RCC 7860 (cell line): ENCODE data around the gene SLC7A10.

ENCODE experiments used
- DNase-seq: peaks from one replicate; pipeline ENCODE4 v3.0.0-alpha.2; 2015; ENCODE audit warnings: low spot score
- FAIRE-seq: peaks from 2 replicates; lab custom pipeline; 2012; peaks lifted over from hg19 to GRCh38; lab: Jason Lieb, UNC

Gene SLC7A10

DNA sequence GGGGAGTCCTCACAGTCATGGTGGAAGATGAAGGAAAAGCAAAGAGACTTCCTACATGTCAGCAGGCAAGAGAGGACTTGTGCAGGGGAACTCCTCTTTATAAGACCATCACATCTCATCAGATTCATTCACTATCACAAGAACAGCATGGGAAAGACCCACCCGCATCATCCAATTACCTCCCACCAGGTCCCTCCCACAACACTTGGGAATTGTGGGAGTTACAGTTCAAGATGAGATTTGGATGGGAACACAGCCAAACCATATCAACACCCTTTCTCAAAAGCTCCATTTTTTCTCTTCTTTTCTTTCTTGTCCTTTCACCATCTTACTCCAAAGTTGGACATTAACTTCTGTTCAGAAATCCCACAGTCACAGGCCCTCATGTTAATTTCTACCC, 36.2 kb downstream of the SLC7A10 start:
- DNase-seq: no peak
- no peak for FAIRE-seq

DNA sequence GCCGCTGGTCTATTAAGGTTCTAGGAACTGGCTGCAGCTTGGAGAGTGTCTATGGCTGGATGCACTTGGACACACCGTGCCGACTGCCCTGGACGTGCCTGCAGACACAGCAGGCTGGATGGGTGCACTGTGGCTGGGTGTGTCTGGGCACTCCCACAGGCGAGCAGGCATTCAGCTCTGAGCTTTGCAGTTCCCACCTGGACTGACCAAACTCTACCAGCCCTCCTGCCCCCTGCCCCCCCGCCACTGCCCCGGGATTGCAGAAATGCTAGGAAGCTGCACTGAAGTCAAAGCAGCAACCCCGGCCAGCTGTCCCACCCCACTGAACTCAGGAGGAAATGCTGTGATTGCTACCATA, 38.5 kb downstream of the SLC7A10 start:
- DNase-seq: no peak
- FAIRE-seq: no peak

DNA sequence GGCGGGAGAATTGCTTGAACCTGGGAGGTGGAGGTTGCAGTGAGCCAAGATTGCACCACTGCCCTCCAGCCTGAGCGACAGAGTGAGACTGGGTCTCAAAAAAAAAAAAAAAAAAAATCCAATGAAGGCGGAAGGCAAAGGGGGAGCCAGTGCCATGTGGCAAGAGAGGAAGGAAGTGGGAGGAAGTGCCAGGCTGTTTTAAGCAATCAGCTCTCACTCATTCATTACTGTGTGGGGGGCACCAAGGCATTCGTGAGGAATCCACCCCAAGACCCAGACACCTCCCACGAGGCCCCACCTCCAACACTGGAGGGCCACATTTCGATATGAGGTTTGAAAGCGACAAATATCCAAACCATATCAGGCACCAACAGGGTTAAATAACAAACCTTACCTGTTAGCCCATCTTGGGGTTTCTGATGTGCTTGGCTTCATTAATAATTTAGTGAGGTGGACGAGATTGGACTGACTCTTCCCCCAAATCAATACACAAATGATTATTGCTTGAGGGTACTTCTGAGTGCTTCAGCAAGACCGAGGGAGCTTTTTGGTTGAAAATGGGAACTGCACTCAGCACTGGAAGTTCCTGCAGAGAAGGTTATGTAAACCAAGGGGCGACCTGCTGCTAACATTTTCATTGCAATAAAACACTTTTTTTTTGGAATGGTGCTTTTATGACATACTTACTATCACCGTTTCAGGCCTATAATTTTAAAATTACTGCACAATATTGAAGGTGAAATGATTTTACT, 39.0 kb downstream of the SLC7A10 start:
- FAIRE-seq (no peak), DNase-seq (no peak)

DNA sequence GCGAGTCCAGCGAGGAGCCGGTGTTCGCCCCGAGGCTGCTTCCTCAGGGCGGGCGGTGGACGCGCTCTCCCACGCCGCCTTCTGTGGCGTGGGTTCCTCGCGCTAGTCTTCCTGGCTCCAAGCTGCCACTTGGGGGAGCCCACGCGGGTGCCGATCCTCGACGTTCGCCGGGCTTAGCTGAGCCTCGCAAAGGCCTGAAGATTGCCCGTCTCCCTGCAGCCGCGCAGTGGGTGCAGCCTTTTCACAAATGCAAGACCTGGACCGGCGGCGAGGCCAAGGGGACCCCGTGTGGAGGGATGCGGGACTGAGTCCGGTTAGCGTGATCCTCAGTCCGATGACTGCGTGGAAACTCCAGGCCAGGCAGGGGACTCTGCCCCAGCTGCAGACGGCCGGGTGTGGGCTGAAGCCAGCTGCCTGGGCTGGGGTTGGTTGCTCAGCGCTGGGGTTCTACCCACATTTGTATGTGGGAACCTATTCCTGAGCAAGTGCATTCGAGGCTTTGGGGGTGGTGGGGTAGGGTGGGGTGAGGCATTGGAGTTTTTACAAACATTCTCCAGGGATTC, 48.2 kb downstream of the SLC7A10 start:
- DNase-seq: no peak
- FAIRE-seq: no peak

DNA sequence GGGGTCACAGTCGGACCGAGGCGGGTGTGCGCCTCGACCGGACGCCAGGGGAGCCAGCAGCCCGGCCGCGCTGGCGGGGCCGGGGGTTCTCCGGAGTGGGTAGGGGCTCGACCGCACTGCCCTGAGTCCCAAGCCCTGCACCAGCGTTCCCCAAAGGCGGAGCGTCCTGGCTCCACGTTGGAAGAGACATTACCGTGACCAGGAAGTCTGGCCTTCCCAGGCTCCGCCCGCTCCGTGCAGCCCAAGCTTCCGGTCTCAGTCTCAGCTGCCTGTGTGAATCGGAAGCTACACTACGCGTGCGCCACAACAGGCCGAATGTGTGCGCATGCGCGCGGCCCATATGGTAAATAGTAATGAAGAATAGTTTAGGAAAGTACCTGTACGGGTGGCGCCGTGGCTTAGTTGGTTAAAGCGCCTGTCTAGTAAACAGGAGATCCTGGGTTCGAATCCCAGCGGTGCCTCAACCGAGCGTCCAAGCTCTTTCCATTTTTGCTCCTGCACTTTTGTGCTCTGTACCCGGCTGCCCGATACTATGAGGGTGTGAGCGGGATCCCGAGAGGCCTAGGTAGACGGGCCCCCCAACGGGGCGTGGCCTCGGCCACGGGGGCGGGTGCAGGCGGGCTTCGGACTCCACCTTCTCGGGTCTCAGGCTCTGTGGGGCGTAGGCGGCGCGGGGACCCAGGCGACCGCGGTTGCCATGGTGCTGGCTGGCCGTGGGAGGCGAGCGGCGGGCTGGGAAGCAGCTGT, 48.8 kb downstream of the SLC7A10 start:
- FAIRE-seq: peak; percentile 78
- peak; percentile 98 for DNase-seq

DNA sequence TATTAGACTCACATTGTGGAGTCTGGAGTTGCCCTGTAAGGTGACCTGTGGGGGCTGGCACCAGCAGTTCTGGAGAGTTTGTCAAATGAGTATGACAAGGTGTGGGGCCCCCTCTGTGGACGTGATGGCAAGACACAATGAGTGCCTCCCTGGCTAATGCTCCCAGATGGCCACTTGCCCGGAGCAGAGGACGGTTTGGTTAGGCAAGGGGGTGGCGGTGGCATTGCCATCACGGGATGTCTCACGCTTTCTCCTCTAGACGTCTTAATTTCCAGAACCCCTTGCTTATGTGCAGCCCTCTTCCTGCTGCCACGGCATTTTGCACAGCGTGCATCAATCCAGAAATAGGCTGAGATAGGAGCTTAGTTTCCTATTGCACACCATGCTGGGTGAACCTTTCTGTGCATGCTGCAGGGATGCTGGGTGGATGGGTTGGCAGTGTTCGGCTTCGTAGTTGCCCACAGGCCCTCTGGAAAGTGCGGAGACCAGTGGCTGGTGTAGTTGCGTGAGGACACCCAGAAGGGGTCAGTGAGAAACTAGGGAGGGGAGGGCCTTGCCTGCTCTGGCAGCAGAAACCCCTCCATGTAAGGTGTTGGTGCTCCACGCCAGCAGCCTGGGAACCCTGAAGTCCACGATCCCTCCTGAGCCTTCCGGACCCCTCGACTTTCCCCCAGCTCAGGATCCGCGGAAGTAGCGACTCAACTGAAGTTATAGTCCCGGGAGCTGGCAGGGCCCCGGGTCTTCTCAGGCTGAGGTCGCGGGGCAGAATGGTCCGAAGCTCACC, 49.6 kb downstream of the SLC7A10 start:
- FAIRE-seq (no peak), DNase-seq (no peak)

DNA sequence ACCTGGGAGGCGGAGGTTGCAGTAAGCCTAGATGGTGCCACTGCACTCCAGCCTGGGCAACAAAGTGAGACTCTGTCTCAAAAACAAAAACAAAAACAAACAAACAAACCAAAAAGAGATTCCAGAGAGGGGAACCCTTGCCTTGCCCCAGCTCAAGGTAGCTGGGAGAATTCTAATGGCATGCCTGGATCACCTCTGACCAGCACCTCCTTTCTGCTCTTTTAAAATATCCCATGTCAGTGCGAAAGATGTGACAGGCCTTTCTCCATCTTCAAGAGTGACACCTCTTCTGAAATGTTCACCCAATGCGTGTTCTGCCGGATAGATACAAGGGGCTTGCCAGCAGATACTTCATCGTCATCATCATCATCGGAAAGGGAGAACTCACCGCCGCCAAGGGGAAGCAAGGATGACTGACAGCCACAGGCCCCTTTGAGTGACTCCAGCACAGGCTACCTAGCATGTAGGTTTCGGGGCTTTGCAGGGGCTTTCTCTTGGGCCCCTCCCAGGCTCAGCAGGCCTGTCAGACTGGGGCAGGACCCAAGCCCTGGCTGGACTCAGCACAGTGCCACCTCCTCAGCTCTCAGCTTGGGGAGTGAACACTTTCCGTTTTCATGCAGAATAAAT, 50.4 kb downstream of the SLC7A10 start:
- DNase-seq (no peak), FAIRE-seq (no peak)

DNA sequence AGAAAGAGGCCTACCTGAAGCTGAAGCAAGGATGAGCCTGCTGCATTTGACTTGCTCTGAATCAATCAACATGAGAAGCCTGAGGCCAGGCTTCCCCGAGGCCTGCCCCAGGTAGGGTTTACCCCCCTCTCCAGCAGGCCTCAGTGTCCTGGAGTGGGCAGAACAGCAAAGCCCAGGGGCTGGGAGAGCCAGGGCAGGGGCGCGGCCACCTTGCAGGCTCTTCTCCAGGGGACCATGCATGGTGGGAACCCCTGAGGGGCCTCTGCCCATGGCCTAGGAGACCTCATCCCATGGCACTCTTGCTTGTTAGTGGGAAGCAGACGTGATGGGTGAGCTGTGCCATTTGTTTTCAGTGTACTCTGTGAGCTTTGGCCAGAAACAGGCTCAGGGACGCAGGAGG, 51.5 kb downstream of the SLC7A10 start:
- DNase-seq (no peak), FAIRE-seq (no peak)

DNA sequence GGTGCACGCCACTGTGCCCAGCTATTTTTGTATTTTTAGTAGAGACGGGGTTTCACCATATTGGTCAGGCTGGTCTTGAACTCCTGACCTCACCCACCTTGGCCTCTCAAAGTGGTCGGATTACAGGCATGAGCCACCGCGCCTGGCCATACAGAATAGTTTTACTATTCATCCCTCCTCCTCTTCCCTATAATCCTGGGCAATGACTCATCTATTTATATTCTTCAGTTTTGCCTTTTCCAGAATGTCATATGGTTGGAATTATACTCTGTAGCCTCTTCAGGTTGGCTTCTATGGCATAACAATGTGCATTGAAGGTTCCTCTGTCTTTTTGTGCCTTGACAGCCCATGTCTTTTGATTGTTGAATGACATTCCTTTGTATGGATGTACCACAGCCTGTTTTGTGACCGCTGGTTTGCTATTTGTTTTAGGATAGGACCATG, 53.7 kb downstream of the SLC7A10 start:
- DNase-seq: no peak
- FAIRE-seq: no peak

DNA sequence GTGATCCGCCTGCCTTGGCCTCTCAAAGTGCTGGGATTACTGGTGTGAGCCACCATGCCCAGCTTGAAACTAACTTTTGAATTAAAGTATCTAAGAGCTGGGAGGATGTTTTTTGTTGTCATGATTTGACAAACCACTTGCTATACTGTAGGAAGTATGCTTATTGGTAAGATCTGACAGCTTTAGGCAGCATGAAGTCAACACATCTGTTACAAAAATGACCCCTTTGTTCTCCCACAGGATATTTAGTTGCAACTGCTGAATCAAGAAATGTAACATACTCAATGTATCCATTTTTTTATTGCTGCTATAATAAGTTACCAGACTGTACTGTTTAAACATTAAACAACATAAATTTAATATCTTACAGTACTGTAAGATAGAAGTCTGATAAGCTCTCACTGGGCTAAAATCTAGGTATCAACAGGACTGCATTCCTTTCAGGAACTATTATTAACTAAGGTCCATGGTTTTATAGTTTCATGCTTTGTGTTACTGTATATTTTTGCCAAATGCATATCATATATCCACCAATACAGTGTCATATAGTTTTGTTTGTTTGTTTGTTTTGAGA, 54.3 kb downstream of the SLC7A10 start:
- FAIRE-seq (no peak), DNase-seq (no peak)

DNA sequence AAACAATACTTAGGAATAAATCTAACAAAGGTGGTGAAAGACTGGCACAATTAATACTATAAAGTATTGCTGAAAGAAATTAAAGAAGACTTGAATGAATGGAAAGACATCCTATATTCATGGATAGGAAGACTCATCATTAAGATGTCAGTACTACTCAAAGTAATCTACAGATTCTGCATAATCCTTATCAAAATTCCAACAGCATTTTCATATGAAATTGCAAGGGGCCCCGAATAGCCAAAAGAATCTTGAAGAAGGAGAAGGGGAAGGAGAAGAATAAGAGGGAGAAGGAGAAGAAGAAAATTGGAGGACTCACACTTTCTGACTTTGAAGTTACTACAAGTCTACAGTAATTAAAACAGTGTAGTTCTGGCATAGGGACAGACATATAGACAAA, 57.1 kb downstream of the SLC7A10 start:
- DNase-seq (no peak), FAIRE-seq (no peak)

DNA sequence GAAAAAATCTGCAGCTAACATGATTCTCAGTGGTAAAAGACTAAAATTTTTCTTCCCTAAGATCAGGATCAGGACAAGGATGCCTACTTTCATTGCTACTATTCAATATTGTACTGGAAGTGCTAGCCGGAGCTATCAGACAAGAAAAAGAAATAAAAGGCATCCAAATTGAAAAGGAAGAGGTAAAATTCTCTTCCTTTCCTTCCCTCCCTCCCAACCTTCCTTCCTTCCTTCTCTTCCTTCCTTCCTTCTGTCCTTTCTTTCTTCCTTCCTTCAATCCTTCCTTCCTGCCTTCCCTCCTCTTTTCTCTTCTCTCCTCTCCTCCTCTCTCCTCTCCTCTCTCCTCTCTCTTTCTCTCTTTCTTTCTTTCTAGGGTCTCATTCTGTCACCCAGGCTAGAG, 58.2 kb downstream of the SLC7A10 start:
- FAIRE-seq (no peak), DNase-seq (no peak)

DNA sequence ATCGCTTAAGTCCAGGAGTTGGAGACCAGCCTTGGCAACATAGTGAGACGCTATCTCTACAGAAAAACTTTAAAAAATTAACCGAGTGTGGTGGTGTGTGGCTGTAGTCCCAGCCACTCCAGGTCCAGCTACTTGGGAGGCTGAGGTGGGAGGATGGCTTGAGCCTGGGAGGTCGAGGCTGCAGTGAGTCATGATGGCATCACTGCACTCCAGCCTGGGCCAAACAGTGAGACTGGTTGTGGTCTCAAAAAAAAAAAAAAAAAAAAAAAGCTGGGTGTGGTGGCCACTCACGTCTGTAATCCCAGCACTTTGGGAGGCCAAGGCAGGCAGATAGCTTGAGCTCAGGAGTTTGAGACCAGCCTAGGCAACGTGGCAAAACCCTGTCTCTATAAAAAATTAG, 59.6 kb downstream of the SLC7A10 start:
- FAIRE-seq (peak; percentile 42), DNase-seq (peak; percentile 30)

DNA sequence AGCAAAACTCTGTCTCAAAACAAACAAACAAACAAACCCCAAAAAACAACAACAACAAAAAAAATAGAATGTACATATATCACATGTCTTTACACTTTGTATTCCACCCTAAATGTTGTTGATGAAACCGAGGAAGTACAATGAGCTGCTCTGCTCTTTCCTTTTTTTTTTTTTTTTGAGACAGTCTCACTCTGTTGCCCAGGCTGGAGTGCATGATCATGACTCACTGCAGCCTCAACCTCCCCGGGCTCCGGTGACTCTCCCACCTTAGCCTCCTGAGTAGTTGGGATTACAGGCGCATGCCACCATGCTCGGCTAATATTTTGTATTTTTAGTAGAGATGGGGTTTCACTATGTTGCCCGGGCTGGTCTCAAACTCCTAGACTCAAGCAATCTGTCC, 62.2 kb downstream of the SLC7A10 start:
- DNase-seq (no peak), FAIRE-seq (peak; percentile 39)

DNA sequence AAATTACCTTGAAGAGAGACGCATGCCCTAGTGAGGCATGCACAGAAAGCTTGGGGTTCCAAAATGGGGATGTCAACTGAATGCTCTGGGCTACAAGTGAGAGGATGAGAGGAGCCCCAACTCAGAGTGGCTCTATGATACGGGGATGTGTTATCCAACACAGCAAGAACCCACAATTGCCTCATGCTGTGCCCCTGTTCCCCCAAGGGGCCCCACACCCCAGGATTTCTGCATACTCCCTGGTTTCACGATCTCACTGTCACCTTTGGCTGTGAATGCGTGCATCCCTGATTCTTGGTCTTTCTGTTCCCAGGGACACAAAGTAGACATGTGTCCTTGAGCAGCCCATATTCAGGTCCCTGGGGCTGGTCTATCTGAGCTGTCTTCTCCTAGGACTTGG, 64.4 kb downstream of the SLC7A10 start:
- no peak for FAIRE-seq
- DNase-seq: no peak

DNA sequence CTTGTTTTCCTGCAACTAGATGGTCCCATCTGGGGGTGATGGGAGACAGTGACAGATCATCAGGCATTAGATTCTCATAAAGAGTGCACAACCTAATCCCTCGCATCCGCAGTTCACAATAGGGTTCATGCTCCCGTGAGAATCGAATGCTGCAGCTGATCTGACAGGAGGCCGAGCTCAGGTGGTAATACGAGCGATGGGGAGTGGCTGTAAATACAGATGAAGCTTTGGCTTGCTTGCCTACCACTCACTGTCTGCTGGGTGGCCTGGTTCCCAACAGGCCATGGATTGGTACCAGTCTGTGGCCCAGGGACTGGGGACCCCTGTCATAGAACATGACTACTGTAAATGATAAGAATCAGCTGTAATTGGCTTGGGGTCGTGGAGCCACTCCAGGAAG, 65.8 kb downstream of the SLC7A10 start:
- no peak for FAIRE-seq

DNA sequence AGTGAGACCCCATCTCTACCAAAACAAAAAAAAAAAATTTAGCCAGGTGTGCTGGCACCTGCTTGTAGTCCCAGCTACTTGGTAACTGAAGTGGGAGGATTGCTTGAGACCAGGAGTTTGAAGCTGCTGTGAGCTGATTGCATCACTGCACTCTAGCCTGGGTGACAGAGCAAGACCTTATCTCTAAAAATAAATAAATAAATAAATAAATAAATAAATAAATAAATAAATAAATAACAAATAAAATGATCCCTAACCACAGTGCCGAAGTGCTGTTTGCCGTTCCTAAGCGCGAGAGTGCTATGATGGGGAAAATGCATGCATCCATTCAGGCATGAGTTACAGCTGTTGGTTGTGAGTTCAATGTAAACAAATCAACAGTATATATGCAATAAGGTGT, 66.5 kb downstream of the SLC7A10 start:
- no peak for FAIRE-seq
- no peak for DNase-seq

More for the DNA sequence above, 65.8 kb downstream of the SLC7A10 start:
- no peak for DNase-seq
